GM23338 (cell line): ENCODE data around the gene SAMD4A. TPM values are rescaled to one million over a fixed set of nuclear protein-coding genes. Genes with fewer than 3 reads are reported as not detected.

Experiments used
- ATAC-seq: fragments of 200-7000 bp; cut with Tn5 transposase; 3 replicates; pipeline ENCODE4 v1.9.1; 2020
- DNase-seq: peaks from one replicate; pipeline ENCODE4 v3.0.0-alpha.2; 2015; ENCODE audit warnings: low spot score
- H2AFZ ChIP-seq: fragments of 200-600 bp; sonication (generic); 2 replicates; pipeline ENCODE4 v1.8.0; 2016; ENCODE audit warnings: antibody characterized with exemption, mild to moderate bottlenecking, moderate library complexity
- H3F3A ChIP-seq: fragments of 200-600 bp; sonication (generic); replicated peaks from 2 replicates; pipeline ENCODE4 v1.8.0; 2017; ENCODE audit warnings: antibody characterized with exemption, mixed run types, low read depth
- H3K27ac ChIP-seq: fragments of 200-600 bp; sonication (generic); 2 replicates; pipeline ENCODE4 v1.6.1; 2016; ENCODE audit warnings: low read depth
- H3K27me3 ChIP-seq: fragments of 200-600 bp; sonication (generic); 2 replicates; pipeline ENCODE4 v1.8.0; 2016; ENCODE audit warnings: mild to moderate bottlenecking, mixed run types, moderate library complexity; ENCODE audit not compliant: insufficient read depth
- H3K36me3 ChIP-seq: fragments of 200-600 bp; sonication (generic); 2 replicates; pipeline ENCODE4 v1.8.0; 2016; ENCODE audit warnings: mild to moderate bottlenecking; ENCODE audit not compliant: insufficient read depth
- H3K4me1 ChIP-seq: fragments of 200-600 bp; sonication (generic); 2 replicates; pipeline ENCODE4 v1.8.0; 2016; ENCODE audit warnings: mild to moderate bottlenecking, moderate library complexity; ENCODE audit not compliant: insufficient read depth
- H3K4me2 ChIP-seq: fragments of 200-600 bp; sonication (generic); 2 replicates; pipeline ENCODE4 v1.7.1; 2017; ENCODE audit warnings: mixed run types
- H3K4me3 ChIP-seq: fragments of 200-600 bp; sonication (generic); 2 replicates; pipeline ENCODE4 v1.6.1; 2016; ENCODE audit warnings: mixed run types
- H3K79me2 ChIP-seq: fragments of 200-600 bp; sonication (generic); replicated peaks from 2 replicates; pipeline ENCODE4 v1.8.0; 2017; ENCODE audit warnings: mild to moderate bottlenecking; ENCODE audit not compliant: insufficient read depth
- H3K9me2 ChIP-seq: fragments of 200-600 bp; sonication (generic); 2 replicates; pipeline ENCODE4 v1.8.0; 2017; ENCODE audit not compliant: insufficient read depth
- H4K20me1 ChIP-seq: fragments of 200-600 bp; sonication (generic); replicated peaks from 2 replicates; pipeline ENCODE4 v1.8.0; 2017; ENCODE audit warnings: mild to moderate bottlenecking; ENCODE audit not compliant: insufficient read depth
- H3K27ac Mint-ChIP-seq: 2 replicates; pipeline ENCODE4 v1.8.0; 2020; ENCODE audit warnings: inconsistent platforms, mild to moderate bottlenecking, moderate library complexity, mixed read lengths
- H3K27me3 Mint-ChIP-seq: 3 replicates; pipeline ENCODE4 v1.8.0; 2022; ENCODE audit warnings: low read depth, mild to moderate bottlenecking, moderate library complexity, mixed read lengths, inconsistent platforms; ENCODE audit not compliant: insufficient read depth, poor library complexity
- H3K36me3 Mint-ChIP-seq: 3 replicates; pipeline ENCODE4 v1.8.0; 2021; ENCODE audit warnings: low read depth, mild to moderate bottlenecking, inconsistent platforms, moderate library complexity, mixed read lengths
- H3K4me1 Mint-ChIP-seq: 3 replicates; pipeline ENCODE4 v1.8.0; 2020; ENCODE audit warnings: mild to moderate bottlenecking, inconsistent platforms, mixed read lengths
- H3K4me3 Mint-ChIP-seq: 3 replicates; pipeline ENCODE4 v1.8.0; 2021; ENCODE audit warnings: moderate library complexity, mild to moderate bottlenecking, inconsistent platforms, mixed read lengths
- H3K9me3 Mint-ChIP-seq: 3 replicates; pipeline ENCODE4 v1.8.0; 2020; ENCODE audit warnings: moderate library complexity, mild to moderate bottlenecking, inconsistent platforms, mixed read lengths
- CREB1 ChIP-seq: fragments of 250-450 bp; sonication (Bioruptor Pico); IDR thresholded peaks from 2 replicates; pipeline ENCODE4 v1.5.0; 2020; ENCODE audit warnings: low read depth, mild to moderate bottlenecking, moderate library complexity
- CTCF ChIP-seq, 2 experiments: fragments of 200-600 bp in 1 of 2; sonication (generic) in 1 of 2; conservative IDR thresholded peaks; 2 replicates each; pipeline versions ENCODE4 v1.5.1 to v1.6.1; 2016 to 2017; ENCODE audit warnings: antibody characterized with exemption in 2 of 2, low read depth in 2 of 2, mild to moderate bottlenecking in 2 of 2, moderate library complexity in 1 of 2
- ETS1 ChIP-seq: IDR thresholded peaks from 2 replicates; pipeline ENCODE4 v1.6.1; 2016; ENCODE audit warnings: antibody characterized with exemption
- EZH2 ChIP-seq: fragments of 200-600 bp; sonication (generic); IDR thresholded peaks from one replicate; pipeline ENCODE4 v1.8.0; 2017; ENCODE audit warnings: antibody characterized with exemption, mild to moderate bottlenecking, low read depth; ENCODE audit not compliant: unreplicated experiment
- EZH2phosphoT487 ChIP-seq: fragments of 200-600 bp; sonication (generic); IDR thresholded peaks from one replicate; pipeline ENCODE4 v1.8.1; 2018; ENCODE audit warnings: antibody characterized with exemption; ENCODE audit not compliant: unreplicated experiment
- JUNB ChIP-seq: IDR thresholded peaks from one replicate; pipeline ENCODE4 v1.6.1; 2016; ENCODE audit warnings: antibody characterized with exemption; ENCODE audit not compliant: unreplicated experiment
- NANOG ChIP-seq: IDR thresholded peaks from 2 replicates; pipeline ENCODE4 v1.6.1; 2016; ENCODE audit warnings: antibody characterized with exemption, borderline replicate concordance
- POLR2AphosphoS5 ChIP-seq: IDR thresholded peaks from 2 replicates; pipeline ENCODE4 v1.6.1; 2016; ENCODE audit warnings: antibody characterized with exemption, low read depth
- REST ChIP-seq: IDR thresholded peaks from one replicate; pipeline ENCODE4 v1.6.1; 2018; ENCODE audit warnings: antibody characterized with exemption; ENCODE audit not compliant: unreplicated experiment
- STAT1 ChIP-seq: IDR thresholded peaks from one replicate; pipeline ENCODE4 v1.6.1; 2016; ENCODE audit warnings: antibody characterized with exemption; ENCODE audit not compliant: unreplicated experiment
- ZNF114 ChIP-seq: fragments of 250-450 bp; sonication (Bioruptor Pico); IDR thresholded peaks from 2 replicates; pipeline ENCODE4 v1.5.0; 2020; ENCODE audit warnings: mild to moderate bottlenecking, moderate library complexity
- ZNF331 ChIP-seq: fragments of 250-450 bp; sonication (Bioruptor Pico); IDR thresholded peaks from 2 replicates; pipeline ENCODE4 v1.5.0; 2020; ENCODE audit warnings: low read depth, mild to moderate bottlenecking, moderate library complexity
- ZNF462 ChIP-seq: fragments of 250-450 bp; sonication (Bioruptor Pico); IDR thresholded peaks from 2 replicates; pipeline ENCODE4 v1.5.0; 2020; ENCODE audit warnings: mild to moderate bottlenecking, moderate library complexity
- polyA plus RNA-seq: library from polyadenylated mRNA; unstranded; fragments of >200 nt; fragmentation: Nextera tagmentation; extraction: Ambion mirVana; gene quantifications from 2 replicates; pipeline ENCODE4 v1.2.1, GENCODE V29; 2016
- total RNA-seq: library from RNA; depleted of rRNA; stranded (reverse); fragments of >200 nt; shearing (Covaris generic); gene quantifications from 2 replicates; pipeline ENCODE4 v1.2.3, GENCODE V29; 2014

SAMD4A gene
- total and polyA plus RNA-seq, 2 experiments from 2014 or later = 1.6 to 6.9 TPM

DNA sequence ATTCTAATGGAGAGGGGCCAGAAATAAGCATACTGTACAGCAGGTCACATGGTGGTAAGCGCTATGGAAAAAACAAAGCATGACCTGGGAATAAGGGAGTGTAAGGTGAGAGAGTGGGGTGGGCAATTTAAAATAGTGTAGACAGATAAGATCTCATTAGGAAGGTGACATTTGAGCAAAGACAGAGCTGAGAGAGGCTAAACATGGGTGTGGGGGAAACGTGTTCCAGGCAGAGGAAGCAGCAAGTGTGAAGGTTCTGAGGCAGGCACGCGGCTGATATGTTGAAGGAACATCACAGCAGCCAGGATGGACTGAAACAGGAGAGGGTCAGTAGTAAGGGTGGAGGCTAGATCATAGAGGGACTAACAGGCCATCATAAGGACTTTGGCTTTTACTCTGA lies 126.8 kb downstream of the SAMD4A start:
- TF ChIP-seq STAT1 (no peak), ZNF114 (CRISPR knock-in tag) (no peak), EZH2 (no peak), JUNB (no peak), NANOG (no peak), ZNF331 (CRISPR knock-in tag) (no peak), CREB1 (CRISPR knock-in tag) (no peak), REST (no peak), ZNF462 (CRISPR knock-in tag) (no peak), EZH2phosphoT487 (no peak), POLR2AphosphoS5 (no peak), ETS1 (no peak), CTCF (conservative IDR thresholded peaks at IDR 0.05; ENCODE audit: low read depth in 2 of 2) (no peak)
- no peaks in the 10 kb centered on the region for H3K79me2 ChIP-seq

More for the DNA sequence above, 126.8 kb downstream of the SAMD4A start:
- no peak for DNase-seq
- H3K4me3 ChIP-seq = no peak overlapping the region
- no peaks in the 10 kb centered on the region for H3K9me3 Mint-ChIP-seq
- no peak overlapping the region for H3K27ac Mint-ChIP-seq
- H3F3A ChIP-seq = no peaks in the 10 kb centered on the region
- no peak overlapping the region for H2AFZ ChIP-seq
- H3K27ac ChIP-seq = no peak overlapping the region
- H3K36me3 ChIP-seq = no peaks in the 10 kb centered on the region
- peaks cover 17% of the 10 kb centered on the region; the same call in 1 of the 2 replicates for H3K4me1 ChIP-seq
- no peaks in the 10 kb centered on the region for H4K20me1 ChIP-seq
- no peaks in the 10 kb centered on the region for H3K36me3 Mint-ChIP-seq
- no peak overlapping the region for H3K4me2 ChIP-seq
- H3K4me3 Mint-ChIP-seq = no peak overlapping the region
- H3K9me2 ChIP-seq = peaks cover 7% of the 10 kb centered on the region; the same call in 1 of the 2 replicates
- no peak for ATAC-seq
- H3K4me1 Mint-ChIP-seq = peaks cover 12% of the 10 kb centered on the region
- H3K27me3 Mint-ChIP-seq = peaks cover 8% of the 10 kb centered on the region
- no peaks in the 10 kb centered on the region for H3K27me3 ChIP-seq
